ENCODE measurements around the gene CXCR5. TPM values are rescaled to one million over a fixed set of nuclear protein-coding genes. Genes with fewer than 3 reads are reported as not detected.

CXCR5 gene
- total and polyA plus RNA-seq, 10 of the 15 experiments (the other 5 are each of a cell fraction or from before 2014, with no cell fraction given) = 0.03 to 0.63 (median 0.25) TPM

DNA sequence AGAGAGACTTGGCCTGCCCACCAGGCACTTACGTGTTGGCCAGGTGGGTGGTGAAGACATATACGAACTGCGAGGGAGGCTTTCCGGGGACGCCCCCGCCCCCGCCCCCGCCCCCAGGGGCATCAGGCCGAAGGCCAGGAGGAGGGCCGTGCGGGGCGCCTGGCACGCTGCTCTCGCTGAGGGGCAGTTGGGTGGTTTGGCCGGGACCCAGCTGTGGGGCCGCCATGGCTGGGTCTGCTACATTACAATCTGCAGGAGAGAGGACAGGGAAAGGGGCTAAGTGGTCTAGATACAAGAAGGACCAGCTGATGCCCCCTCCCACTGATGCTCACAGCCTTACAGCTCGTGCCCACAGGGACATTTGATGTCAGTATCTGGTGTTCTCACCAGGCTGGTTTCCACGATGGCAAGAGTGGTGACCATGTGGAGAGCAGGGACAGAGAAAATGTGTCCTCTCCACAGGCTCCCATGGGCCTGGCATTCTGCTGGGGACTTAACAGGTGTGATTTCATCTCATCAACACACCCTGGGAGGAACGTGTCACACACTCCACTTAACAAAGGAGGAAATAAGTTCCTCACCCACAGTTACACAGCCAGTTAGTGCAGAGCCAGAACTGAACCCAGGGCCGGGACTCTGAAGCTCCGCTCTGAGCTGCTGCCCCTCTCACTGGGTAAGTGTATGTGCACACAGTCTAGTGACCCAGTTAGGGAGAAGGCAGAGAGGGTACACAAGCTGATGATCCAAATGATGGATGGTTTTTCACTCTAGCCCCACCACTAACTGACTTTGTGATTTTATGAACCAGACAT is 19.7 kb downstream of the CXCR5 start:
- intact Hi-C loops (cut with micrococcal nuclease; ENCODE audit: unreplicated experiment) = no loop called here
- ChIA-PET POLR2A (no interaction called here), RAD21 (ENCODE audit: unreplicated experiment) (interaction anchor here (0.6 kb wide), 1 partner anchor 161 kb away, joined by 3 read pairs; no protein-coding TSS in a partner anchor), CTCF (interaction anchor here (1.9 to 13.2 kb wide), 2 partner anchors 8 to 24 kb away, joined by 5 to 330 read pairs; partner anchors contain the start of gene BCL9L), SMC1A (ENCODE audit: uncharacterized antibody, unreplicated experiment) (no interaction called here)
- Histone ChIP-seq H3K9ac (ENCODE audit: control insufficient read depth, insufficient read depth, low read length) (no peak overlapping the region), H3K4me1 (ENCODE audit: control insufficient read depth, insufficient read depth, low read length) (no peaks in the 10 kb centered on the region), H3K36me3 (ENCODE audit: control insufficient read depth in 2 of 2, insufficient read depth in 2 of 2, low read length in 1 of 2) (peaks cover 6 to 8% of the 10 kb centered on the region in 2 experiments), H3K79me2 (ENCODE audit: control insufficient read depth, insufficient read depth, low read length) (no peaks in the 10 kb centered on the region), H3K4me3 (no peak overlapping the region), H4K20me1 (ENCODE audit: control insufficient read depth, insufficient read depth) (no peaks in the 10 kb centered on the region), H3K27me3 (replicated peaks in 1 of 2; ENCODE audit: control insufficient read depth in 2 of 2, insufficient read depth in 2 of 2, low read length in 1 of 2) (no peaks in the 10 kb centered on the region), H3K27ac (ENCODE audit: control insufficient read depth, insufficient read depth) (no peak overlapping the region), H3K4me2 (ENCODE audit: control insufficient read depth, insufficient read depth) (no peak overlapping the region), H3K9me3 (replicated peaks; ENCODE audit: control insufficient read depth, insufficient read depth, low read length) (no peaks in the 10 kb centered on the region), H2AFZ (ENCODE audit: control insufficient read depth, low read depth, low read length) (no peak overlapping the region)
- DNase-seq (ENCODE audit: low read depth, low spot score) = no peak
- 73% methylated on average over 19 of the region's 21 CpGs for WGBS (ENCODE audit: insufficient coverage, insufficient replicate concordance, low lambda C conversion rate, missing lambda C conversion rate)
- BruUV-seq (replicated peaks) = no TSS peak
- no peak for ATAC-seq
- no peak for TF ChIP-seq CHD4 (IDR thresholded peaks at IDR 0.05)
- TF ChIP-seq BCL11A (IDR thresholded peaks at IDR 0.05; ENCODE audit: low read depth, low read length) = no peak
- TF ChIP-seq IRF4 (IDR thresholded peaks at IDR 0.05; ENCODE audit: low read depth, low read length) = no peak
- no peak for TF ChIP-seq NFYB (IDR thresholded peaks at IDR 0.05; ENCODE audit: insufficient read depth, low read depth, low read length)
- TF ChIP-seq ZBED1 (IDR thresholded peaks at IDR 0.05; ENCODE audit: borderline replicate concordance) = no peak
- TF ChIP-seq FOS (IDR thresholded peaks at IDR 0.05; ENCODE audit: borderline replicate concordance, extremely low read depth, insufficient read length) = no peak
- TF ChIP-seq, protein P1, sequence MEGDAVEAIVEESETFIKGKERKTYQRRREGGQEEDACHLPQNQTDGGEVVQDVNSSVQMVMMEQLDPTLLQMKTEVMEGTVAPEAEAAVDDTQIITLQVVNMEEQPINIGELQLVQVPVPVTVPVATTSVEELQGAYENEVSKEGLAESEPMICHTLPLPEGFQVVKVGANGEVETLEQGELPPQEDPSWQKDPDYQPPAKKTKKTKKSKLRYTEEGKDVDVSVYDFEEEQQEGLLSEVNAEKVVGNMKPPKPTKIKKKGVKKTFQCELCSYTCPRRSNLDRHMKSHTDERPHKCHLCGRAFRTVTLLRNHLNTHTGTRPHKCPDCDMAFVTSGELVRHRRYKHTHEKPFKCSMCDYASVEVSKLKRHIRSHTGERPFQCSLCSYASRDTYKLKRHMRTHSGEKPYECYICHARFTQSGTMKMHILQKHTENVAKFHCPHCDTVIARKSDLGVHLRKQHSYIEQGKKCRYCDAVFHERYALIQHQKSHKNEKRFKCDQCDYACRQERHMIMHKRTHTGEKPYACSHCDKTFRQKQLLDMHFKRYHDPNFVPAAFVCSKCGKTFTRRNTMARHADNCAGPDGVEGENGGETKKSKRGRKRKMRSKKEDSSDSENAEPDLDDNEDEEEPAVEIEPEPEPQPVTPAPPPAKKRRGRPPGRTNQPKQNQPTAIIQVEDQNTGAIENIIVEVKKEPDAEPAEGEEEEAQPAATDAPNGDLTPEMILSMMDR (IDR thresholded peaks at IDR 0.05 in 2 of 3, conservative IDR thresholded peaks at IDR 0.05 in 1 of 3; ENCODE audit: control insufficient read depth in 2 of 3, extremely low read depth in 1 of 3, insufficient read depth in 1 of 3, low read depth in 3 of 3, low read length in 3 of 3) = no peak
- no peak for TF ChIP-seq TCF7 (IDR thresholded peaks at IDR 0.05; ENCODE audit: borderline replicate concordance)
- no peak for TF ChIP-seq CREB1 (IDR thresholded peaks at IDR 0.05; ENCODE audit: low read depth)
- no peak for TF ChIP-seq NBN (IDR thresholded peaks at IDR 0.05)
- FAIRE-seq = no peak
- in situ Hi-C loops (cut with MboI) = no loop called here
